Keratinocyte (primary cell): Measurements from ENCODE around the gene MYCBPAP. TPM values are rescaled to one million over a fixed set of nuclear protein-coding genes. Genes with fewer than 3 reads are reported as not detected.

ENCODE experiments used
- DNase-seq: peaks from one replicate; pipeline ENCODE4 v3.0.0-alpha.2; 2011; ENCODE audit warnings: low read depth, missing footprints, low spot score
- FAIRE-seq: peaks from 2 replicates; lab custom pipeline; 2011; peaks lifted over from hg19 to GRCh38; lab: Jason Lieb, UNC
- H2AFZ ChIP-seq: 2 replicates; pipeline ENCODE4 v1.6.0; 2012; ENCODE audit warnings: low read length, control low read depth, inconsistent platforms; ENCODE audit not compliant: control insufficient read depth
- H3K27ac ChIP-seq: 2 replicates; pipeline ENCODE4 v1.5.1; 2011; ENCODE audit warnings: low read length; ENCODE audit not compliant: control insufficient read depth, insufficient read depth
- H3K27me3 ChIP-seq: 3 replicates; pipeline ENCODE4 v1.6.0; 2011; ENCODE audit warnings: low read length; ENCODE audit not compliant: control insufficient read depth, insufficient read depth; ENCODE audit errors: extremely low read depth
- H3K36me3 ChIP-seq, 2 experiments: 2 replicates in 1 of 2; 3 replicates in 1 of 2; pipeline ENCODE4 v1.5.1; 2011; ENCODE audit warnings: low read length in 2 of 2, mild to moderate bottlenecking in 1 of 2; ENCODE audit not compliant: control insufficient read depth in 2 of 2, insufficient read depth in 2 of 2; ENCODE audit errors: extremely low read depth in 1 of 2
- H3K4me1 ChIP-seq: 3 replicates; pipeline ENCODE4 v1.5.1; 2011; ENCODE audit warnings: low read length; ENCODE audit not compliant: control insufficient read depth, insufficient read depth; ENCODE audit errors: extremely low read depth
- H3K4me2 ChIP-seq: 3 replicates; pipeline ENCODE4 v1.6.0; 2011; ENCODE audit warnings: low read depth, low read length; ENCODE audit not compliant: control insufficient read depth, insufficient read depth; ENCODE audit errors: extremely low read depth
- H3K4me3 ChIP-seq, 3 experiments: fragments of 200-600 bp in 1 of 3; sonication (generic) in 1 of 3; 2 replicates in 2 of 3; 3 replicates in 1 of 3; pipeline ENCODE4 v1.5.1; 2011 to 2016; ENCODE audit warnings: low read length in 3 of 3, mild to moderate bottlenecking in 3 of 3, control low read depth in 2 of 3, inconsistent platforms in 1 of 3, low read depth in 1 of 3, mixed read lengths in 1 of 3, mixed run types in 1 of 3, moderate library complexity in 1 of 3; ENCODE audit not compliant: control insufficient read depth in 2 of 3, insufficient read depth in 2 of 3; ENCODE audit errors: extremely low read depth in 1 of 3
- H3K79me2 ChIP-seq: 2 replicates; pipeline ENCODE4 v1.6.0; 2012; ENCODE audit warnings: low read length; ENCODE audit not compliant: control insufficient read depth, insufficient read depth
- H3K9ac ChIP-seq: 3 replicates; pipeline ENCODE4 v1.6.0; 2011; ENCODE audit warnings: low read length; ENCODE audit not compliant: control insufficient read depth, insufficient read depth; ENCODE audit errors: extremely low read depth
- H3K9me1 ChIP-seq: 3 replicates; pipeline ENCODE4 v1.6.0; 2011; ENCODE audit warnings: low read length; ENCODE audit not compliant: control insufficient read depth, insufficient read depth; ENCODE audit errors: extremely low read depth
- H3K9me3 ChIP-seq: 2 replicates; pipeline ENCODE4 v1.5.1; 2012; ENCODE audit warnings: low read depth, low read length; ENCODE audit not compliant: control insufficient read depth
- H4K20me1 ChIP-seq: 3 replicates; pipeline ENCODE4 v1.6.0; 2011; ENCODE audit warnings: low read length; ENCODE audit not compliant: control insufficient read depth, insufficient read depth; ENCODE audit errors: extremely low read depth
- EZH2 ChIP-seq: IDR thresholded peaks from one replicate; pipeline ENCODE4 v1.6.1; 2012; ENCODE audit warnings: inconsistent platforms, mild to moderate bottlenecking, low read length, moderate library complexity
- dilution Hi-C: fragments of 300-500 bp; cut with MboI; formaldehyde crosslinking; loops from one replicate; pipeline ENCODE4 v1.7.0; 2020; ENCODE audit warnings: low sequenced_read_pairs; ENCODE audit not compliant: extremely low pct_ligation_motif_present
- polyA plus RNA-seq, 5 experiments: library from polyadenylated mRNA; depleted of rRNA in 3 of 5; stranded (reverse) in 3 of 5; stranded (forward) in 1 of 5; unstranded in 1 of 5; fragments of >200 nt; gene quantifications; 1 replicate in 1 of 5; 2 replicates in 3 of 5; 3 replicates in 1 of 5; pipeline versions ENCODE4 v1.2.1 to v1.2.3, GENCODE V29; 2011 to 2012; ENCODE audit warnings: missing spikeins in 2 of 5, low read depth in 1 of 5, low replicate concordance in 1 of 5
- TF ChIP-seq, protein P1 (sequence below), 3 experiments: IDR thresholded peaks in 1 of 3; conservative IDR thresholded peaks in 1 of 3; optimal IDR thresholded peaks in 1 of 3; 2 replicates in 2 of 3; 3 replicates in 1 of 3; pipeline versions ENCODE3 to v1.5.1; 2011; ENCODE audit warnings: low read length in 3 of 3, mild to moderate bottlenecking in 3 of 3, moderate library complexity in 2 of 3, control low read depth in 1 of 3, inconsistent platforms in 1 of 3; ENCODE audit not compliant: insufficient read depth in 2 of 3; ENCODE audit errors: extremely low read depth in 1 of 3

Gene MYCBPAP
- polyA plus RNA-seq, 1 donor (not counting 4 experiments of a cell fraction or from before 2014, with no cell fraction given), result 9.5 TPM

DNA sequence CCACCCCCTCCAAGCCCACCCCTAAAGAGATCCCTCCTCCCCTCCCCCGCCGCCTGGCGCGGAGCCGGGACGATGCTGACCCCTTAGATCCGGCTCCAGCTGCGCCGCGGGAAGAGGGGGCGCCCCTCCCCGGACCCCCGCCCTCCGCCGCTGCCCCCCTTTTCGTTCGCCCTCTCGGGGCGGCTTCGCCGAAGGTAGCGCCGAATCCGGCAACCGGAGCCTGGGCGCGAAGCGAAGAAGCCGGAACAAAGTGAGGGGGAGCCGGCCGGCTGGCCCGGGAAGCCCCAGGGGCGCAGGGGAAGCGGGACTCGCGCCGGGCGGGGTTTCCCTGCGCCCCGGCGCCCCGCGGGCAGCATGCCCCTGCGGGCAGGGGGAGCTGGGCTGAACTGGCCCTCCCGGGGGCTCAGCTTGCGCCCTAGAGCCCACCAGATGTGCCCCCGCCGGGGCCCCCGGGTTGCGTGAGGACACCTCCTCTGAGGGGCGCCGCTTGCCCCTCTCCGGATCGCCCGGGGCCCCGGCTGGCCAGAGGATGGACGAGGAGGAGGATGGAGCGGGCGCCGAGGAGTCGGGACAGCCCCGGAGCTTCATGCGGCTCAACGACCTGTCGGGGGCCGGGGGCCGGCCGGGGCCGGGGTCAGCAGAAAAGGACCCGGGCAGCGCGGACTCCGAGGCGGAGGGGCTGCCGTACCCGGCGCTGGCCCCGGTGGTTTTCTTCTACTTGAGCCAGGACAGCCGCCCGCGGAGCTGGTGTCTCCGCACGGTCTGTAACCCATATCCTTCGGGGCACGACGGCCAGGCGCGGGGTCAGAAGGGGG lies 52.9 kb downstream of the MYCBPAP start:
- FAIRE-seq (no peak), DNase-seq (no peak)
- Histone ChIP-seq H4K20me1 (peaks cover 2% of the 10 kb centered on the region), H3K27ac (no peak overlapping the region), H3K4me2 (peak overlapping the region; percentile 76), H3K4me1 (peaks cover 13% of the 10 kb centered on the region), H3K36me3 (peaks cover 0 to 6% of the 10 kb centered on the region in 2 experiments), H3K9me3 (no peaks in the 10 kb centered on the region), H3K27me3 (peaks cover 67% of the 10 kb centered on the region), H3K9me1 (no peaks in the 10 kb centered on the region), H3K9ac (no peak overlapping the region), H3K4me3 (peak overlapping the region in 2 of 3 experiments; percentile 38 to 60), H3K79me2 (no peaks in the 10 kb centered on the region), H2AFZ (no peak overlapping the region)
- peak; percentile 90 for TF ChIP-seq EZH2
- TF ChIP-seq, protein P1, sequence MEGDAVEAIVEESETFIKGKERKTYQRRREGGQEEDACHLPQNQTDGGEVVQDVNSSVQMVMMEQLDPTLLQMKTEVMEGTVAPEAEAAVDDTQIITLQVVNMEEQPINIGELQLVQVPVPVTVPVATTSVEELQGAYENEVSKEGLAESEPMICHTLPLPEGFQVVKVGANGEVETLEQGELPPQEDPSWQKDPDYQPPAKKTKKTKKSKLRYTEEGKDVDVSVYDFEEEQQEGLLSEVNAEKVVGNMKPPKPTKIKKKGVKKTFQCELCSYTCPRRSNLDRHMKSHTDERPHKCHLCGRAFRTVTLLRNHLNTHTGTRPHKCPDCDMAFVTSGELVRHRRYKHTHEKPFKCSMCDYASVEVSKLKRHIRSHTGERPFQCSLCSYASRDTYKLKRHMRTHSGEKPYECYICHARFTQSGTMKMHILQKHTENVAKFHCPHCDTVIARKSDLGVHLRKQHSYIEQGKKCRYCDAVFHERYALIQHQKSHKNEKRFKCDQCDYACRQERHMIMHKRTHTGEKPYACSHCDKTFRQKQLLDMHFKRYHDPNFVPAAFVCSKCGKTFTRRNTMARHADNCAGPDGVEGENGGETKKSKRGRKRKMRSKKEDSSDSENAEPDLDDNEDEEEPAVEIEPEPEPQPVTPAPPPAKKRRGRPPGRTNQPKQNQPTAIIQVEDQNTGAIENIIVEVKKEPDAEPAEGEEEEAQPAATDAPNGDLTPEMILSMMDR (optimal IDR thresholded peaks at IDR 0.05 in 1 of 3, IDR thresholded peaks at IDR 0.05 in 1 of 3, conservative IDR thresholded peaks at IDR 0.05 in 1 of 3; ENCODE audit: extremely low read depth in 1 of 3, insufficient read depth in 2 of 3, low read length in 3 of 3), result no peak
- dilution Hi-C loops, result no loop called here

DNA sequence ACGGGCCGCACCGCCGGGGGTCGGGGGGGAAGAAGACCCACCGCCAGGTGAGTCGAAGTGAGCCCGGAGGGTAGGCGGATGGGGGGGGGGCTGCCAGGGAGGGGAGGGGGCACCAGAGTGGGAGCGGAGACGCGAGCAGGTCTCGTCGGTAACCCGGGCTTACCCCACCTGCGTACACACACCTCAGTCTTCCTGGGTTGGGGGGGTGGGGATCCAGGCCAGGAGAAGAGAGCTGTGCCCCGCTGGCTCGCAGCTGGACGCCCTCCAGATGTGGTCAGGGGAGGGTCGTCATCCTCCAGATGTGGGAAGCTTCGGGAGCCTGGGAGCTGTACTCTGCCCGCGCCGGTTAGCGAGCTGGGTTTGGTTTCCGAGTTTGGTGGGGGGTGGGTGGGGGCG lies 53.5 kb downstream of the MYCBPAP start:
- Histone ChIP-seq H3K79me2 (no peaks in the 10 kb centered on the region), H3K9me3 (no peaks in the 10 kb centered on the region), H3K36me3 (peaks cover 0 to 3% of the 10 kb centered on the region in 2 experiments), H3K9me1 (no peaks in the 10 kb centered on the region), H3K9ac (no peak overlapping the region), H4K20me1 (peaks cover 2% of the 10 kb centered on the region), H3K4me2 (no peak overlapping the region), H3K27me3 (peaks cover 67% of the 10 kb centered on the region), H3K4me1 (peaks cover 13% of the 10 kb centered on the region), H3K4me3 (no peak overlapping the region), H2AFZ (no peak overlapping the region), H3K27ac (no peak overlapping the region)
- TF ChIP-seq, protein P1 (optimal IDR thresholded peaks at IDR 0.05 in 1 of 3, IDR thresholded peaks at IDR 0.05 in 1 of 3, conservative IDR thresholded peaks at IDR 0.05 in 1 of 3; ENCODE audit: extremely low read depth in 1 of 3, insufficient read depth in 2 of 3, low read length in 3 of 3), result no peak
- no peak for TF ChIP-seq EZH2
- FAIRE-seq (no peak), DNase-seq (no peak)
- dilution Hi-C loops, result no loop called here
